ENCODE data around the gene NKIRAS2. TPM values are rescaled to one million over a fixed set of nuclear protein-coding genes. Genes with fewer than 3 reads are reported as not detected.

Gene NKIRAS2
- total RNA-seq, 1 experiment from 2014 or later, result 22.4 TPM

GRCh38 chr17:41982026-41982760 is 37.7 kb upstream of the NKIRAS2 start:
- POLR2A ChIA-PET, result interaction anchor here (0.7 kb wide), 1 partner anchor 9 kb away, joined by 3 read pairs; no protein-coding TSS in a partner anchor
- BruUV-seq (replicated peaks), result no TSS peak
- TF ChIP-seq TCF7L2 (IDR thresholded peaks at IDR 0.05; ENCODE audit: low read depth, low read length) (no peak), POLR2AphosphoS5 (IDR thresholded peaks at IDR 0.05; ENCODE audit: low read depth, low read length) (no peak), REST (IDR thresholded peaks at IDR 0.05; ENCODE audit: insufficient read depth in 1 of 2, low read depth in 2 of 2, low read length in 1 of 2) (no peak), CTCF (IDR thresholded peaks at IDR 0.05) (no peak), SIN3A (IDR thresholded peaks at IDR 0.05; ENCODE audit: borderline replicate concordance, insufficient read depth, low read depth, low read length) (no peak)
- CTCF ChIA-PET, result no interaction called here
- Histone ChIP-seq H3K4me3 (ENCODE audit: low read depth in 2 of 2, low read length in 2 of 2) (no peak overlapping the region), H3K27ac (ENCODE audit: low read length) (no peak overlapping the region), H3K27me3 (ENCODE audit: control insufficient read depth, insufficient read depth, low read length) (no peaks in the 10 kb centered on the region), H3K36me3 (ENCODE audit: control insufficient read depth, insufficient read depth, low read length) (peaks cover 9% of the 10 kb centered on the region), H3K9me3 (ENCODE audit: control insufficient read depth, insufficient read depth, low read depth, low read length) (no peaks in the 10 kb centered on the region), H3K4me1 (ENCODE audit: control insufficient read depth, insufficient read depth, low read length) (no peaks in the 10 kb centered on the region)
- no peak for ATAC-seq
- in situ Hi-C loops (cut with HindIII; ENCODE audit: low pct_unique_long_range_greater_than_20kb, low sequenced_read_pairs), result no loop called here
- intact Hi-C loops (cut with micrococcal nuclease; ENCODE audit: unreplicated experiment), result no loop called here
- DNase-seq (ENCODE audit: low read depth, low spot score), result no peak

GRCh38 chr17:41984454-41984853 is 35.4 kb upstream of the NKIRAS2 start:
- TF ChIP-seq POLR2AphosphoS5 (IDR thresholded peaks at IDR 0.05; ENCODE audit: low read depth, low read length), result no peak
- no peak for TF ChIP-seq SIN3A (IDR thresholded peaks at IDR 0.05; ENCODE audit: borderline replicate concordance, insufficient read depth, low read depth, low read length)
- TF ChIP-seq CTCF (IDR thresholded peaks at IDR 0.05), result no peak
- TF ChIP-seq TCF7L2 (IDR thresholded peaks at IDR 0.05; ENCODE audit: low read depth, low read length), result no peak
- TF ChIP-seq REST (IDR thresholded peaks at IDR 0.05; ENCODE audit: insufficient read depth in 1 of 2, low read depth in 2 of 2, low read length in 1 of 2), result no peak
- Histone ChIP-seq H3K27me3 (ENCODE audit: control insufficient read depth, insufficient read depth, low read length) (no peaks in the 10 kb centered on the region), H3K27ac (ENCODE audit: low read length) (no peak overlapping the region), H3K4me3 (ENCODE audit: low read depth in 2 of 2, low read length in 2 of 2) (no peak overlapping the region), H3K4me1 (ENCODE audit: control insufficient read depth, insufficient read depth, low read length) (no peaks in the 10 kb centered on the region), H3K9me3 (ENCODE audit: control insufficient read depth, insufficient read depth, low read depth, low read length) (no peaks in the 10 kb centered on the region), H3K36me3 (ENCODE audit: control insufficient read depth, insufficient read depth, low read length) (peaks cover 12% of the 10 kb centered on the region)
- ChIA-PET POLR2A (no interaction called here), CTCF (interaction anchor here (0.5 kb wide), 1 partner anchor 46 kb away, joined by 7 read pairs; no protein-coding TSS in a partner anchor)
- in situ Hi-C loops (cut with HindIII; ENCODE audit: low pct_unique_long_range_greater_than_20kb, low sequenced_read_pairs) (no loop called here), intact Hi-C loops (cut with micrococcal nuclease; ENCODE audit: unreplicated experiment) (no loop called here)
- BruUV-seq (replicated peaks), result no TSS peak
- no peak for DNase-seq (ENCODE audit: low read depth, low spot score)
- no peak for ATAC-seq
